GM18858 (cell line): ENCODE data around the gene LYPD1.

Experiments
- ATAC-seq: cut with Tn5 transposase; IDR thresholded peaks from one replicate; pipeline ENCODE4 v1.9.1; 2021; ENCODE audit not compliant: unreplicated experiment

LYPD1 gene

DNA sequence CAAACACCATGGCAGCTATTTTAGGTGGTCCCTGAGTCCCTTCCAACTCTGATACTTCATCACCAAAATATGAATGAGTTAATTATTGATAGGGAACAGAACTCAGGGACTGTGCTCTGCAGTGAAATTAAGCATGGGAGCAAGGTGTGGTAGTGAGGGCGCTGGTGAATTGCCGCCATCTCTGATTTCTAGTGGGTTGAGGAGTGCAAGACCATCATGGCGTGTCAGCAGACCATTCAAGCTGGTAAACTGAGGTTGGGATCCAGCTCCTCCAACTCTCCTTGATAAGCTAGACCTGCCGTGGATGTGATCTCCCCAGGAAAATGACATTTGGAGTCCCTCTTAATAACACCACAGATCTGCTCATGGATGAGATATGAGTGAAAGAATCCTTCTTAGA, 70.4 kb downstream of the LYPD1 start:
- ATAC-seq, result no peak

DNA sequence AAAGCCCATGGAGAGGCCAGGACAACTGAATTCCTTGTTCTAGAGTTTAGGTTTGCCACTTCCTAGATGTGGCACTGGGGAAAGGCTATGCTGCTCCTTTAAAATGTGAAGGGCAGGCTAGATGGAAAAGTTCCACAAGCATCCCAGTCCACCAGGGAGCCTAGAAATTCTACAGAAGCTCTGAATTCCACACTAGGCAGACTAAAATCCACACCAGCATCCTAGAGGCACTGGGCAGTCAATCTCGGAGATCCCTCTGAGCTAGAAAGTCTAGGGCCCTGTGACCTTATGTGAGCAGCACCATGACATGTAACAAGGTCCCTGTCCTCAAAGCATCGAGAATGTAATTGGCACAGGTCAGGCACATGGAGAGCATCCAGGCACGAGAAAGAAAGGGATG, 71.5 kb downstream of the LYPD1 start:
- ATAC-seq, result no peak

DNA sequence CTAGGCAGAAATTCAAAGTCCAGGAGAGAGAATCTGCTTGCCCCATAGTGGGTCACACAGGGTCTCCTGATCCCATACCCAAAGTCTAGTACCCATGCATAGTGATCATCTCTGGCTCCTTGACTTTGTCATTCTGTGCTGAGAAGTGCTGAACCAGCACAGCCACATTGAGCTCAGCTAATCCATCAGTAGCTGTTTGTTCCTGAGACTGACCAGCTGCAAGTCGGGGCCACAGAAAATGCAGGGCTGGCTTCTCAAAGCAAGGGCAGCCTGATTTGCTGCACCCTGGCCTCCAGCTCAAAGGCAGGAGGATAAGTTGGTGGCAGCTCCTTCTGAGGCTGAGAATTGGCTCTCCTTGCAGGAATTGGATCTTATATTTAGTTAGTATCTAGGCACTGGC, 72.2 kb downstream of the LYPD1 start:
- no peak for ATAC-seq

DNA sequence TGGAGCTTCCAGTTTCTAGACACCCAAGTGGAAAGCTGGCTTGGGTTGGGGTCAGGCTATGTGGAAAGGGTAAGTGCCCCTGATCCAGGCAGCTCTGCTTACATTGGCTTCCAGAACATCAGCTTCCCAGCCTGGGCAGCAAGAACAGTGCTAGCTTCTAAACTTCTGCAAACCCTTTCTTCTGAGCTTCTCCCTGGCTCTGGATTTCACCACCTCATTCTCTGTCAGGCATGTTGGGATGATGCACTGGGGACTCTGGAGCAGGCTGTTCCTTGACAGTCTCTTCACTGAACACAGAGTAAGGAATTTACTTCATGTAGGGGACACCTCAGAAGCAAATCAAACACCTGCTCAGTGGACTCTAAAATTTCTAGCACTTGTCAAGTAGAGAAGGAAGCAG, 72.8 kb downstream of the LYPD1 start:
- no peak for ATAC-seq

DNA sequence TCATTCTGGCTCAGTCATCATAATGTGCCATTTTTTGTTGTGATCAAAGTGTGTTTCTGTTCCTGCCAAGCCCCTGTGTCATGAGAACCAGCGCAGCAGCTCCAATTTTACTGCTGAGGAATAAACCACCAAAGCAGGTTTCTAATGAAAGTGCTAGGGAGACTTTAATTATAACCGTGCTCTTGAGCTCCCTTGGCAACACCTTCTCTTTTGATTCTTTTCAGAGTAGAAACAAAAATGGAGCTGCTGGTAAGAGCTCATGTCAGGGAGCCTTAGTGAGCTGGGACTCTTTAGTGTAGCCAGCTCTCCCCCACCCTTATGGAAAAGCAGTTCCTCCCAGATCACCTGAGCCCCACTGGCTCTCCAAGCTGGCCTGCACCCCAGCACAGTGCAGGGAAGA, 74.3 kb downstream of the LYPD1 start:
- ATAC-seq, result no peak

DNA sequence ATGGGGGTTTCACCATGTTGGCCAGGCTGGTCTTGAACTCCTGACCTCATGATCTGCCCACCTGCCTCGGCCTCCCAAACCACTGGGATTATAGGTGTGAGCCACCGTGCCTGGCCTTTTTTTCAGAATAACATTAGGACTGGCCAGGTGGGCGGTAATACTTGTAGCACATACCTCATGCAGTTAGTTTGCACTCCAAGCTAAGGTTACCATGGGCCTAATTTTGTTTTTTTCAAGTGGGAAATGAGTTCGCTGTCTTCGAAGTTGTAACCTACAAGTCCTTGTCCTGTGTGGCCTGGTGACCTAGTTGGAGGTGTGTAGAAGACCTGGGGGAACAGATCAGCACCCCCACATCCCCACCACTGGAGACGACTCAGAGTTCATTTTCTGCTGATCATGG, 74.8 kb downstream of the LYPD1 start:
- no peak for ATAC-seq
